WERI-Rb-1 (cell line): Measurements from ENCODE around the gene C20orf202.

ENCODE experiments used
- DNase-seq: peaks from one replicate; pipeline ENCODE4 v3.0.0-alpha.2; 2020
- H3K27ac ChIP-seq: fragments of 250-450 bp; sonication (Bioruptor Pico); 2 replicates; pipeline ENCODE4 v1.5.1; 2020; ENCODE audit warnings: mild to moderate bottlenecking, moderate library complexity
- H3K27me3 ChIP-seq: fragments of 250-450 bp; sonication (Bioruptor Pico); 2 replicates; pipeline ENCODE4 v1.5.1; 2021; ENCODE audit warnings: mild to moderate bottlenecking, low read depth, moderate library complexity; ENCODE audit not compliant: insufficient read depth, severe bottlenecking
- H3K36me3 ChIP-seq: fragments of 250-450 bp; sonication (Bioruptor Pico); 2 replicates; pipeline ENCODE4 v1.5.1; 2020; ENCODE audit warnings: mild to moderate bottlenecking, moderate library complexity
- H3K4me3 ChIP-seq: 2 replicates; pipeline ENCODE4 v1.5.1; 2011; ENCODE audit warnings: low read depth, mild to moderate bottlenecking, control low read depth, low read length
- H3K9me3 ChIP-seq: fragments of 250-450 bp; sonication (Bioruptor Pico); 2 replicates; pipeline ENCODE4 v1.5.1; 2021; ENCODE audit warnings: mild to moderate bottlenecking, moderate library complexity; ENCODE audit not compliant: severe bottlenecking
- TF ChIP-seq, protein P1 (sequence below): IDR thresholded peaks from 2 replicates; pipeline ENCODE4 v1.5.1; 2011; ENCODE audit warnings: low read depth, mild to moderate bottlenecking, control low read depth, inconsistent platforms, low read length

The C20orf202 gene

DNA sequence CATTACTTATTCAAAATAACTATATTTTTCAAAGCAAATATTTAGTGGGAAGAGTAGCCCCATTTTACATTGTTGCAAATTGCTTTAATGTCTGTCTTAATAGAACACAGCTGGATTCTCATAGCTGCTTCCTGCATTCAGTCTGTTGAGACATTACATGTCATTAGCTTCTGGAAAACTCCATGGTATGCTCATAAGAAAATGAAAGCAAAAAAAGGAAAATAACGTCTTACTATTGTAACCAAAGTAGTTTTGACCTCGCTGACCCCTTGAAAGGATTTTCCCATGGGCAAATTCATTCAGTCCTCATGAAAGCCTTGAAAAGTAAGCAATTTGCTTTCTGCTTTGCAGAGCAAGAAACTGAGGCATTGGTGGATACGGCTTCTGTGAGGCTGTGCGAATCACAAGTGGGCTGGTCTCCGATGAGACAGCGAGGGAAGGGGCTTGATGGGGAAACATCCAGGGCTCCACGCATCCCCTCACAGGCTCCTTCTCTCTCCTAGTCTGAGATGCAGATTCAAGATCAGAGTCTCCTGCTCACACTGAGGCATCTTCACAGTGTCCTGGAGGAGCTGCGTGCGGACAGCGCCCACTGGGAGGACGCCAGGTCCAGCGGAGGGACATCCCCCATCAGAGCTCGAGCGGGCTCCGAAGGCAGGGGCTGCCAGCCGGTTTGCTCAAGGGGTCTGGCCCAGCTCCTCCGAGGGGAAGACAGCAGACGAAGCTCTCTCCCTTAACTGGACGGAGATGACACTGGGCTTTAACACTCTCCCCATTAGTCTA lies 3.3 kb downstream of the C20orf202 start:
- Histone ChIP-seq H3K9me3 (no peaks in the 10 kb centered on the region), H3K27ac (no peak overlapping the region), H3K36me3 (no peaks in the 10 kb centered on the region), H3K4me3 (no peak overlapping the region), H3K27me3 (peaks cover 10% of the 10 kb centered on the region)
- no peak for DNase-seq
- TF ChIP-seq, protein P1, sequence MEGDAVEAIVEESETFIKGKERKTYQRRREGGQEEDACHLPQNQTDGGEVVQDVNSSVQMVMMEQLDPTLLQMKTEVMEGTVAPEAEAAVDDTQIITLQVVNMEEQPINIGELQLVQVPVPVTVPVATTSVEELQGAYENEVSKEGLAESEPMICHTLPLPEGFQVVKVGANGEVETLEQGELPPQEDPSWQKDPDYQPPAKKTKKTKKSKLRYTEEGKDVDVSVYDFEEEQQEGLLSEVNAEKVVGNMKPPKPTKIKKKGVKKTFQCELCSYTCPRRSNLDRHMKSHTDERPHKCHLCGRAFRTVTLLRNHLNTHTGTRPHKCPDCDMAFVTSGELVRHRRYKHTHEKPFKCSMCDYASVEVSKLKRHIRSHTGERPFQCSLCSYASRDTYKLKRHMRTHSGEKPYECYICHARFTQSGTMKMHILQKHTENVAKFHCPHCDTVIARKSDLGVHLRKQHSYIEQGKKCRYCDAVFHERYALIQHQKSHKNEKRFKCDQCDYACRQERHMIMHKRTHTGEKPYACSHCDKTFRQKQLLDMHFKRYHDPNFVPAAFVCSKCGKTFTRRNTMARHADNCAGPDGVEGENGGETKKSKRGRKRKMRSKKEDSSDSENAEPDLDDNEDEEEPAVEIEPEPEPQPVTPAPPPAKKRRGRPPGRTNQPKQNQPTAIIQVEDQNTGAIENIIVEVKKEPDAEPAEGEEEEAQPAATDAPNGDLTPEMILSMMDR: no peak

DNA sequence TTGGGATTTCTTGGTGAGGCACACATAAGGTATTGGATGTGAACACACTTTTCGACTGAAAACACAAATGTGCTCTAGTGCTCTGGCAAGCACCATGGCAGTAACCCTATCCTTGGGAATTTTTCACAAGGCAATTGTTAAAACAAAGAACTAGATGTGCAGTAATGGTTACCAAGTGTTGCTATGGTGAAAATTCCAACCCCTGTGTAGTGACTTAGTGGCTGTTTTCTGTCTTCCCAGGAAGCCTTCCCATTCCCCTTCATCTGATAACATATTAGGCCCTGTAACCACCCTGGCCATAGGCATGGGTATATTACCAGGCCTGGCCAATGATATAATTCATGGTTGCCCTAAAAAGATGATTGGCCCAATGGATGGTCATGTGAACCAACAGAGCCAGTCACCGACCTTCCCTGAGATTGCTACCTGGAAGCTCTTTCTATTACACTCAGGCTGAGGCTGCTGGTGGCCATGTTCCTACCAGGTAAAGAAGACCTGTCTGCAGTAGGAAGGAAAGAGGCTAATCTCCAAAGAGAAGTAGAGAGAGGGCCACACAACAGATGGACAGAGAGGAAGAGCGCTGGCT lies 4.1 kb downstream of the C20orf202 start:
- H3K4me3 ChIP-seq: no peak overlapping the region
- TF ChIP-seq, protein P1: no peak
- DNase-seq: no peak
- H3K27ac ChIP-seq: no peak overlapping the region
- peaks cover 10% of the 10 kb centered on the region for H3K27me3 ChIP-seq
- no peaks in the 10 kb centered on the region for H3K9me3 ChIP-seq
- no peaks in the 10 kb centered on the region for H3K36me3 ChIP-seq

DNA sequence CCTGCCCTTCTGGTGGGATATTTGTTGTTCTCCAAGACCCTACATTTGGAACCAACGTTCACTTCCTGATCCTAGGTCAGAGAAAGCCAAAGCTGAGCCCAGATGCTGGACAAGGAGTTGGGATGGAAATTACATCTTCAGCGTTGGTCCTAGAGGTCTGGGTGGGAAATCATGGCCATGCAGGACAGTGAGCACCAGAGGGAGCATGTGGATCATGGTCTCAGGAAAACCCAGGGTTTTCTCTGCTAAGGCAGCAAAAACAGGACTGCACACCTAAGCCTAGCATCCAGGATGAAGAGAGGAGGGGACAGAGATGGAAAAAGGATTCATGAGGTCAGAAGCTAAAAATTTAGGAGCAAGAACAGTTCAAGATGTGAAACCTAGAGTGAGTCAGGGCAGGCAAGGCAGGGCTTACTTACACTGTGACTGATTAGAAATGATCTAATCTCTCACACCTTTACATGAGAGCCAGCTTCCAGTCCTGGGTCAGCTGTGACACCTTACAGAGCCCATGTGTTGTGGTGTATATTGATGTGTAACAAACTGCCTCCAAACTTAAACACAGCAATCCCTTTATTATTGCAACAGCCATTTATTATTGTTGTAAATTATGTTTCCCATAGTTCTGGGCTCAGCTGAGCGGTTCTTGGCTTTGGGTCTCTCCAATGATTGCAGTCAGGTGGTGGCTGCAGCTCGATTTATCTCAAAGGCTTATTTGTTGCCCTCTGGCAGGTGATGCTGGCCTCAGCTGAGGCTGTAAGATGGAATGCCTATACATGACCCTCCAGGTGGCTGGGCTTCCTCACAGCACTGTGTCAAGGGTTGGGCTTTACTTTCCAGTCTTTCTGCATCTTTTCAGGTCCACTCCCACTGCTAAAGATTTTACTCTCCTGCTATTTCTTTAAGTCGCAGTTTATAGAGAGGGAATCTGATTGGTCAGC lies 6.5 kb downstream of the C20orf202 start:
- TF ChIP-seq, protein P1: peak; percentile 56
- no peaks in the 10 kb centered on the region for H3K36me3 ChIP-seq
- H3K27ac ChIP-seq: no peak overlapping the region
- no peaks in the 10 kb centered on the region for H3K9me3 ChIP-seq
- no peak overlapping the region for H3K4me3 ChIP-seq
- peaks cover 24% of the 10 kb centered on the region for H3K27me3 ChIP-seq
- DNase-seq: no peak

DNA sequence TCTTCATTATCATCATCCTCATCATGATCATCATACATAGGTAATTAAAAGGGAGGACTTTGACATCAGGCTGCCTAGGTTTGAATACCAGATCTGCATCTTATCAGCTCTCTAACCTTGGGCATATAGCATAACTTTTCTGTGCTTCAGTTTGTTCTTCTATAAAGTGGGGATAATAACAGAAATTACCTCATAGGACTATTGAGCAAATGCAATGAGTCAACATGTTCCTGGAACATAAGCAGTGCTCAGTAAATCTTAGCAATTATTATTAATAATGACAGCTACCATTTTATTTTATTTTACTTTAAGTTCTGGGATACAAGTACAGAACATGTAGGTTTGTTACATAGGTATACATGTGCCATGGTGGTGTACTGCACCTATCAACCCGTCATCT lies 7.2 kb downstream of the C20orf202 start:
- H3K27ac ChIP-seq: no peak overlapping the region
- no peak overlapping the region for H3K4me3 ChIP-seq
- no peaks in the 10 kb centered on the region for H3K36me3 ChIP-seq
- H3K9me3 ChIP-seq: no peaks in the 10 kb centered on the region
- no peak for DNase-seq
- peaks cover 24% of the 10 kb centered on the region for H3K27me3 ChIP-seq
- TF ChIP-seq, protein P1: no peak

DNA sequence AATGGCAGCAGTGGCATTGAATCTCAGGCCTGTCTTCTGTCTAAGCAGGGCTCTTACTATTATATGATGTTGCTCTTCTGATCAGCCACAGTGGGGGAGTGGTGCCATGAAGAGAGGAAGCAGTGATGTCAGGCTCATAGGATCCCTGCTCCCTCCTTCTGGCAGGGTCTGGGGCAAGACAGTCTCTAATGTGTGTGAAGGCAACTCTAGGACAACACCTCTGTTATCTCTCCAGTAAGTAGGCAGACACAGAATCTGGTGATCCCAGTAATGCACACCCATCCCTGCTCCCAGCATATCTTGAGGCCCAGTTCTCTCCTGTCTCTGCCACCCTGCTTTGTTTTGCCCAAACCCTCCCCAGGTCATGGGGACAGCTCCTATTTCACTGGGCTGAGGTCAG lies 8.8 kb downstream of the C20orf202 start:
- no peaks in the 10 kb centered on the region for H3K9me3 ChIP-seq
- H3K27me3 ChIP-seq: peaks cover 24% of the 10 kb centered on the region
- H3K36me3 ChIP-seq: no peaks in the 10 kb centered on the region
- TF ChIP-seq, protein P1: no peak
- DNase-seq: no peak
- no peak overlapping the region for H3K4me3 ChIP-seq
- H3K27ac ChIP-seq: no peak overlapping the region
